Measurements from ENCODE around the gene MCUB.

DNA sequence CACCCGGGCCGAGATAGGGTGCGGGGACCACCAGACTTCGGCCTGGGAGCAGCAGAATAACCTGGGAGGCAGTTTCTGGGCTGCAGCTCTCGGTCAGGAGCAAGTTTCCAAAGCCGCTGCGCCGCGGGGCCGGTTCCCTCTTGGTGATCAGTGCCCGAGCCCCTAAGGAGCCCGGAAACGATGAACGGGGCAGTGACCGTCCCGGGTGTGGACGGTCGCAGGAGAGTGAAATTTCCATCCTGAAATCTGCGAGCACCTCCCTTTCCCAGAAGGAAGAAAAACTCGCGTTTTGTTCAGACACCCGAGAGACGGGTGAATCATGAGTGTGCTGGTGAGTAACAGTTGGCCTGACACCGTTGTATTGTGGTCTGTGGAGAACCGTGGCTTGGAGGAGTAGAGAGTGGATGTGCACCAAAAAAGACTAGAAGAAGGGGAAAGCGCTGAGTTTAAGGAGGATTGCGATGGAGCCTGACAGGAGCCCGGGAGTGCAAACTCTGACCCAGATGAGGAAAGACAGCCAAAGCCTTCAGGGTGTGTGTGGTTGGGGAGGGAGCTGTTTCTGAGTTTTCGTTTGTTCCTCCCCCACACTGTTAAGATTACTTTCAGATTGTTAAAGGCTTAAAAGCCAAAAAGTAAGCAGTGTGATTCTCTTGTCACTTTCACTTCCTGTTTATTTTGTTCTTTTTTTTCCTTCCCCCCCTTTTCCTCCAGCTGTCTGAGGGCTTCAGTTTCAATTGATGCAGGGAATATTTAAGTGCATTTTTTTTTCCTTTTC lies 828 bp downstream of the MCUB start:
- TF ChIP-seq, protein P1, sequence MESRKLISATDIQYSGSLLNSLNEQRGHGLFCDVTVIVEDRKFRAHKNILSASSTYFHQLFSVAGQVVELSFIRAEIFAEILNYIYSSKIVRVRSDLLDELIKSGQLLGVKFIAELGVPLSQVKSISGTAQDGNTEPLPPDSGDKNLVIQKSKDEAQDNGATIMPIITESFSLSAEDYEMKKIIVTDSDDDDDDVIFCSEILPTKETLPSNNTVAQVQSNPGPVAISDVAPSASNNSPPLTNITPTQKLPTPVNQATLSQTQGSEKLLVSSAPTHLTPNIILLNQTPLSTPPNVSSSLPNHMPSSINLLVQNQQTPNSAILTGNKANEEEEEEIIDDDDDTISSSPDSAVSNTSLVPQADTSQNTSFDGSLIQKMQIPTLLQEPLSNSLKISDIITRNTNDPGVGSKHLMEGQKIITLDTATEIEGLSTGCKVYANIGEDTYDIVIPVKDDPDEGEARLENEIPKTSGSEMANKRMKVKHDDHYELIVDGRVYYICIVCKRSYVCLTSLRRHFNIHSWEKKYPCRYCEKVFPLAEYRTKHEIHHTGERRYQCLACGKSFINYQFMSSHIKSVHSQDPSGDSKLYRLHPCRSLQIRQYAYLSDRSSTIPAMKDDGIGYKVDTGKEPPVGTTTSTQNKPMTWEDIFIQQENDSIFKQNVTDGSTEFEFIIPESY (CRISPR knock-in tag; IDR thresholded peaks at IDR 0.05) = no peak
- no peak for TF ChIP-seq EZH2 (IDR thresholded peaks at IDR 0.05; ENCODE audit: borderline replicate concordance, low read depth, low read length)
- no peak for TF ChIP-seq ZNF354B (CRISPR knock-in tag; IDR thresholded peaks at IDR 0.05)
